HEK293 (cell line): ENCODE measurements around the gene SLC30A10.
A peak's percentile ranks its signal among the peaks of the same experiment; 100 is the strongest.

Experiments used
- CTCF ChIA-PET: fragments of 350-600 bp; formaldehyde crosslinking; extraction: SDS; loops from one replicate; lab custom pipeline; 2021; ENCODE audit warnings: antibody characterized with exemption; lab: Yijun Ruan, JAX
- POLR2A ChIA-PET: fragments of 300-600 bp; formaldehyde crosslinking; extraction: SDS; loops from one replicate; lab custom pipeline; 2020; ENCODE audit warnings: antibody characterized with exemption, inconsistent platforms; lab: Yijun Ruan, JAX
- H3K27ac ChIP-seq: fragments of 200-500 bp; sonication (Bioruptor generic); 2 replicates; pipeline ENCODE4 v1.5.1; 2014; ENCODE audit warnings: low read depth, low read length, control low read depth, inconsistent platforms; ENCODE audit errors: extremely low read depth
- H3K36me3 ChIP-seq, 2 experiments: fragments of 200-500 bp in 1 of 2; sonication (Bioruptor generic) in 1 of 2; 1 replicate in 1 of 2; 2 replicates in 1 of 2; pipeline ENCODE4 v1.5.1; 2014 to 2017; ENCODE audit warnings: inconsistent platforms in 2 of 2, low read length in 2 of 2; ENCODE audit not compliant: control insufficient read depth in 2 of 2, insufficient read depth in 1 of 2
- H3K4me1 ChIP-seq: fragments of 200-500 bp; sonication (Bioruptor generic); 2 replicates; pipeline ENCODE4 v1.5.1; 2014; ENCODE audit warnings: mild to moderate bottlenecking, low read length, inconsistent platforms; ENCODE audit not compliant: control insufficient read depth, insufficient read depth
- H3K4me3 ChIP-seq: 2 replicates; pipeline ENCODE4 v1.5.1; 2011; ENCODE audit warnings: low read depth, mild to moderate bottlenecking, control low read depth, low read length, moderate library complexity
- H3K9me3 ChIP-seq: fragments of 200-500 bp; sonication (Bioruptor generic); 2 replicates; pipeline ENCODE4 v1.5.1; 2014; ENCODE audit warnings: low read depth, low read length, inconsistent platforms; ENCODE audit not compliant: control insufficient read depth, insufficient read depth
- BCL11B ChIP-seq: fragments of 450-650 bp; formaldehyde crosslinking; IDR thresholded peaks from 2 replicates; pipeline ENCODE4 v1.5.1; 2016; ENCODE audit warnings: low read depth, missing biosample characterization, missing genetic modification characterization
- GFI1B ChIP-seq: fragments of 450-650 bp; formaldehyde crosslinking; IDR thresholded peaks from 2 replicates; pipeline ENCODE4 v1.5.1; 2016; ENCODE audit warnings: missing biosample characterization, missing genetic modification characterization
- KLF10 ChIP-seq: fragments of 450-650 bp; IDR thresholded peaks from 2 replicates; pipeline ENCODE4 v1.5.1; 2018; ENCODE audit warnings: missing biosample characterization, mild to moderate bottlenecking, missing genetic modification characterization
- TCF7L2 ChIP-seq: IDR thresholded peaks from 2 replicates; pipeline ENCODE4 v1.6.1; 2011; ENCODE audit warnings: low read depth, mild to moderate bottlenecking, inconsistent platforms, low read length, moderate library complexity, borderline replicate concordance
- YY2 ChIP-seq: fragments of 450-650 bp; formaldehyde crosslinking; IDR thresholded peaks from 2 replicates; pipeline ENCODE4 v1.5.1; 2016; ENCODE audit warnings: missing biosample characterization, missing genetic modification characterization
- ZBTB17 ChIP-seq: fragments of 450-650 bp; formaldehyde crosslinking; IDR thresholded peaks from 2 replicates; pipeline ENCODE4 v1.5.1; 2016; ENCODE audit warnings: missing biosample characterization, missing genetic modification characterization
- ZBTB7A ChIP-seq: fragments of 450-650 bp; formaldehyde crosslinking; IDR thresholded peaks from 2 replicates; pipeline ENCODE4 v1.5.1; 2016; ENCODE audit warnings: low read depth, missing biosample characterization, missing genetic modification characterization
- ZBTB8A ChIP-seq: fragments of 450-650 bp; formaldehyde crosslinking; IDR thresholded peaks from 2 replicates; pipeline ENCODE4 v1.5.1; 2016; ENCODE audit warnings: missing biosample characterization, missing genetic modification characterization
- ZFHX2 ChIP-seq: fragments of 450-650 bp; formaldehyde crosslinking; conservative IDR thresholded peaks from 2 replicates; pipeline ENCODE4 v1.5.1; 2016; ENCODE audit warnings: missing biosample characterization, missing genetic modification characterization
- ZIC2 ChIP-seq: fragments of 450-650 bp; formaldehyde crosslinking; IDR thresholded peaks from 2 replicates; pipeline ENCODE4 v1.5.1; 2016; ENCODE audit warnings: missing biosample characterization, missing genetic modification characterization
- ZNF10 ChIP-seq: fragments of 450-650 bp; formaldehyde crosslinking; IDR thresholded peaks from 2 replicates; pipeline ENCODE4 v1.5.1; 2017; ENCODE audit warnings: missing biosample characterization, missing genetic modification characterization
- ZNF202 ChIP-seq: fragments of 450-650 bp; formaldehyde crosslinking; IDR thresholded peaks from 2 replicates; pipeline ENCODE4 v1.5.1; 2016; ENCODE audit warnings: missing biosample characterization, missing genetic modification characterization, borderline replicate concordance
- ZNF341 ChIP-seq: fragments of 450-650 bp; formaldehyde crosslinking; IDR thresholded peaks from 2 replicates; pipeline ENCODE4; 2016; ENCODE audit warnings: low read depth, missing biosample characterization, missing genetic modification characterization
- ZNF423 ChIP-seq: fragments of 450-650 bp; formaldehyde crosslinking; IDR thresholded peaks from 2 replicates; pipeline ENCODE4 v1.5.1; 2016; ENCODE audit warnings: missing biosample characterization, missing genetic modification characterization
- ZNF660 ChIP-seq: fragments of 450-650 bp; IDR thresholded peaks from 2 replicates; pipeline ENCODE4 v1.5.1; 2018; ENCODE audit warnings: missing biosample characterization, mild to moderate bottlenecking, missing genetic modification characterization
- ZNF843 ChIP-seq: fragments of 450-650 bp; formaldehyde crosslinking; IDR thresholded peaks from 2 replicates; pipeline ENCODE4 v1.5.1; 2016; ENCODE audit warnings: missing biosample characterization, missing genetic modification characterization
- ZSCAN30 ChIP-seq: fragments of 450-650 bp; IDR thresholded peaks from 2 replicates; pipeline ENCODE4 v1.5.1; 2018; ENCODE audit warnings: missing biosample characterization, mild to moderate bottlenecking, missing genetic modification characterization, moderate library complexity
- ZXDB ChIP-seq: fragments of 450-650 bp; formaldehyde crosslinking; IDR thresholded peaks from 2 replicates; pipeline ENCODE4 v1.5.1; 2016; ENCODE audit warnings: missing biosample characterization, missing genetic modification characterization
- TF ChIP-seq, protein P1 (sequence below): fragments of 450-650 bp; formaldehyde crosslinking; conservative IDR thresholded peaks from 2 replicates; pipeline ENCODE4 v1.5.1; 2016; ENCODE audit warnings: low read depth, missing biosample characterization, missing genetic modification characterization
- TF ChIP-seq, protein P2 (sequence below): fragments of 450-650 bp; formaldehyde crosslinking; IDR thresholded peaks from 2 replicates; pipeline ENCODE4 v1.5.1; 2016; ENCODE audit warnings: missing biosample characterization, missing genetic modification characterization, borderline replicate concordance
- TF ChIP-seq, protein P3 (sequence below): fragments of 450-650 bp; formaldehyde crosslinking; IDR thresholded peaks from 2 replicates; pipeline ENCODE4 v1.5.1; 2016; ENCODE audit warnings: missing biosample characterization, missing genetic modification characterization
- TF ChIP-seq, protein P4 (sequence below): fragments of 450-650 bp; formaldehyde crosslinking; optimal IDR thresholded peaks from 2 replicates; pipeline ENCODE3; 2016; ENCODE audit warnings: missing biosample characterization, mild to moderate bottlenecking, missing genetic modification characterization
- TF ChIP-seq, protein P5 (sequence below): fragments of 450-650 bp; formaldehyde crosslinking; IDR thresholded peaks from 2 replicates; pipeline ENCODE4 v1.5.1; 2017; ENCODE audit warnings: missing biosample characterization, missing genetic modification characterization

Gene SLC30A10

DNA sequence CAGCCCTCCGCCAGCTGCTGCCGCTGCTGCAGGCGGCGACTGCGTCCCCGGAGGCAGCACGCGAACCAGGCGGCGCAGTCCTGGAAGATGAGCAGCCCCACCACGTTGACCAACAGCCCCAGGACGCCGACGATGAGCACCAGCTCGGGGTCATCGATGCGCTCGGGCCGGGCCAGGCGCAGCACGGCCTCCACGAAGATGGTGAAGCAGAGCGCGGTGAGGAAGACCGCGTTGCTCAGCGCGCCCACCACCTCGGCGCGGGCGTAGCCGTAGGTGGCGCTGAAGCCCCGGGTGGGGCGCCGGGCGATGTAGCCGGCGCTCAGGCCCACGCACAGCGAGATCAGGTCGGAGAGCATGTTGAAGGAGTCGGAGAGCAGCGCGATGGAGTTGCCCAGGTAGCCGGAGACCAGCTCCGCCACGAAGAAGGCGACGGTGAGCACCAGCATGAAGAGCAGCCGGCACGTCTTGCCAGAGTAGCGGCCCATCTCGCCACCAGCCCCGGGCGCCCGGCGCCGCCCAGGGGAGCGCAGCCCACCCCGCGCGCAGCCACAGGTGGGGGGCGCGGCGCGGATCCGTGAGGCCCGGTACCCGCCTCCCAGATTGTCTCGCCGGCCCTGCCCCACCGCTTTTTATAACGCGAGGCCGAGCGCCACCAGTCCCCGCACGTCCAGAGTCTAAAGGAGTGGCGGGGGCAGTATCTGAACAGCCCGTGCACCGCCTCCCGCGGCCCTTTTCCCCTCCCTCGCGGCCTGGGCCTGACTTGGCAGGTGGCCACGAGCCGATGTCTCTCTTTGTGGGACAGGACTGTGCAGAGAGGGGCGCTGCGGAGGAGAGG is at the start of gene SLC30A10 (continued):
- TF ChIP-seq, protein P1, sequence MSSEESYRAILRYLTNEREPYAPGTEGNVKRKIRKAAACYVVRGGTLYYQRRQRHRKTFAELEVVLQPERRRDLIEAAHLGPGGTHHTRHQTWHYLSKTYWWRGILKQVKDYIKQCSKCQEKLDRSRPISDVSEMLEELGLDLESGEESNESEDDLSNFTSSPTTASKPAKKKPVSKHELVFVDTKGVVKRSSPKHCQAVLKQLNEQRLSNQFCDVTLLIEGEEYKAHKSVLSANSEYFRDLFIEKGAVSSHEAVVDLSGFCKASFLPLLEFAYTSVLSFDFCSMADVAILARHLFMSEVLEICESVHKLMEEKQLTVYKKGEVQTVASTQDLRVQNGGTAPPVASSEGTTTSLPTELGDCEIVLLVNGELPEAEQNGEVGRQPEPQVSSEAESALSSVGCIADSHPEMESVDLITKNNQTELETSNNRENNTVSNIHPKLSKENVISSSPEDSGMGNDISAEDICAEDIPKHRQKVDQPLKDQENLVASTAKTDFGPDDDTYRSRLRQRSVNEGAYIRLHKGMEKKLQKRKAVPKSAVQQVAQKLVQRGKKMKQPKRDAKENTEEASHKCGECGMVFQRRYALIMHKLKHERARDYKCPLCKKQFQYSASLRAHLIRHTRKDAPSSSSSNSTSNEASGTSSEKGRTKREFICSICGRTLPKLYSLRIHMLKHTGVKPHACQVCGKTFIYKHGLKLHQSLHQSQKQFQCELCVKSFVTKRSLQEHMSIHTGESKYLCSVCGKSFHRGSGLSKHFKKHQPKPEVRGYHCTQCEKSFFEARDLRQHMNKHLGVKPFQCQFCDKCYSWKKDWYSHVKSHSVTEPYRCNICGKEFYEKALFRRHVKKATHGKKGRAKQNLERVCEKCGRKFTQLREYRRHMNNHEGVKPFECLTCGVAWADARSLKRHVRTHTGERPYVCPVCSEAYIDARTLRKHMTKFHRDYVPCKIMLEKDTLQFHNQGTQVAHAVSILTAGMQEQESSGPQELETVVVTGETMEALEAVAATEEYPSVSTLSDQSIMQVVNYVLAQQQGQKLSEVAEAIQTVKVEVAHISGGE, result peak; percentile 23
- TF ChIP-seq ZNF660 (no peak; the same call in 1 of the 2 replicates), ZNF341 (tag by site-specific recombination) (peak; percentile 91), ZIC2 (peak; percentile 37), ZBTB8A (peak; percentile 94), ZBTB7A (tag by site-specific recombination) (no peak), KLF10 (tag by site-specific recombination) (peak; percentile 54; the same call in 1 of the 2 replicates), ZSCAN30 (peak; percentile 14; the same call in 1 of the 2 replicates), ZFHX2 (tag by site-specific recombination) (peak; percentile 98), ZNF423 (tag by site-specific recombination) (peak; percentile 67; the same call in 1 of the 2 replicates), ZBTB17 (tag by site-specific recombination) (peak; percentile 100), YY2 (tag by site-specific recombination) (0 out of 2 replicates have a peak, but pooled peaks have one; percentile 17)
- TF ChIP-seq, protein P2, sequence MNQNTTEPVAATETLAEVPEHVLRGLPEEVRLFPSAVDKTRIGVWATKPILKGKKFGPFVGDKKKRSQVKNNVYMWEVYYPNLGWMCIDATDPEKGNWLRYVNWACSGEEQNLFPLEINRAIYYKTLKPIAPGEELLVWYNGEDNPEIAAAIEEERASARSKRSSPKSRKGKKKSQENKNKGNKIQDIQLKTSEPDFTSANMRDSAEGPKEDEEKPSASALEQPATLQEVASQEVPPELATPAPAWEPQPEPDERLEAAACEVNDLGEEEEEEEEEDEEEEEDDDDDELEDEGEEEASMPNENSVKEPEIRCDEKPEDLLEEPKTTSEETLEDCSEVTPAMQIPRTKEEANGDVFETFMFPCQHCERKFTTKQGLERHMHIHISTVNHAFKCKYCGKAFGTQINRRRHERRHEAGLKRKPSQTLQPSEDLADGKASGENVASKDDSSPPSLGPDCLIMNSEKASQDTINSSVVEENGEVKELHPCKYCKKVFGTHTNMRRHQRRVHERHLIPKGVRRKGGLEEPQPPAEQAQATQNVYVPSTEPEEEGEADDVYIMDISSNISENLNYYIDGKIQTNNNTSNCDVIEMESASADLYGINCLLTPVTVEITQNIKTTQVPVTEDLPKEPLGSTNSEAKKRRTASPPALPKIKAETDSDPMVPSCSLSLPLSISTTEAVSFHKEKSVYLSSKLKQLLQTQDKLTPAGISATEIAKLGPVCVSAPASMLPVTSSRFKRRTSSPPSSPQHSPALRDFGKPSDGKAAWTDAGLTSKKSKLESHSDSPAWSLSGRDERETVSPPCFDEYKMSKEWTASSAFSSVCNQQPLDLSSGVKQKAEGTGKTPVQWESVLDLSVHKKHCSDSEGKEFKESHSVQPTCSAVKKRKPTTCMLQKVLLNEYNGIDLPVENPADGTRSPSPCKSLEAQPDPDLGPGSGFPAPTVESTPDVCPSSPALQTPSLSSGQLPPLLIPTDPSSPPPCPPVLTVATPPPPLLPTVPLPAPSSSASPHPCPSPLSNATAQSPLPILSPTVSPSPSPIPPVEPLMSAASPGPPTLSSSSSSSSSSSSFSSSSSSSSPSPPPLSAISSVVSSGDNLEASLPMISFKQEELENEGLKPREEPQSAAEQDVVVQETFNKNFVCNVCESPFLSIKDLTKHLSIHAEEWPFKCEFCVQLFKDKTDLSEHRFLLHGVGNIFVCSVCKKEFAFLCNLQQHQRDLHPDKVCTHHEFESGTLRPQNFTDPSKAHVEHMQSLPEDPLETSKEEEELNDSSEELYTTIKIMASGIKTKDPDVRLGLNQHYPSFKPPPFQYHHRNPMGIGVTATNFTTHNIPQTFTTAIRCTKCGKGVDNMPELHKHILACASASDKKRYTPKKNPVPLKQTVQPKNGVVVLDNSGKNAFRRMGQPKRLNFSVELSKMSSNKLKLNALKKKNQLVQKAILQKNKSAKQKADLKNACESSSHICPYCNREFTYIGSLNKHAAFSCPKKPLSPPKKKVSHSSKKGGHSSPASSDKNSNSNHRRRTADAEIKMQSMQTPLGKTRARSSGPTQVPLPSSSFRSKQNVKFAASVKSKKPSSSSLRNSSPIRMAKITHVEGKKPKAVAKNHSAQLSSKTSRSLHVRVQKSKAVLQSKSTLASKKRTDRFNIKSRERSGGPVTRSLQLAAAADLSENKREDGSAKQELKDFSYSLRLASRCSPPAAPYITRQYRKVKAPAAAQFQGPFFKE (tag by site-specific recombination), result no peak
- TF ChIP-seq, protein P3, sequence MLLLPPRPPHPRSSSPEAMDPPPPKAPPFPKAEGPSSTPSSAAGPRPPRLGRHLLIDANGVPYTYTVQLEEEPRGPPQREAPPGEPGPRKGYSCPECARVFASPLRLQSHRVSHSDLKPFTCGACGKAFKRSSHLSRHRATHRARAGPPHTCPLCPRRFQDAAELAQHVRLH, result no peak

DNA sequence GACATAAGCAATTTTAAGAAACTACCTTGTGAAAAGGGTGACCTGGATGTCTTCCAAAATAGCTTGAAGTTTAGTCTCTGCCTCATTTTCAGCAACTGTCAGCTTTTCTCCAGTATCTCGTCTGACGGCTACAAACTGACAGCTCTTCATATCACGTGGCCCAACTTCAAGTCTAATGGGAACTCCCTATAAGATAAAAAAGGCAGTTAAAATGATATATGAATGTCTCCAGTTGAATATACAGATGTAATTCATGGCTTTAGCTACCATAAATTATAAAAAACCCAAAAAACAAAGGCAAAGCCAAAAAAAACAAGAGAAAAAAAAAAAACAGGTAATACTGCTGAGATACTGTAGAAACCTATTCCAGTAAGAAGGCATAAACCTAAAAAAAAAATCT is 44.9 kb upstream of the SLC30A10 start:
- CTCF ChIA-PET, result interaction anchor here (0.6 to 0.7 kb wide), 2 partner anchors 24 to 830 kb away, joined by 3 to 4 read pairs; no protein-coding TSS in a partner anchor
- Histone ChIP-seq H3K27ac (no peak overlapping the region), H3K4me3 (no peak overlapping the region), H3K9me3 (no peaks in the 10 kb centered on the region), H3K36me3 (peaks cover 6 to 37% of the 10 kb centered on the region in 2 experiments; a peak in 2 of 3 replicates), H3K4me1 (no peaks in the 10 kb centered on the region)
- POLR2A ChIA-PET, result no interaction called here
- no peak for TF ChIP-seq ZNF10
- TF ChIP-seq, protein P4, sequence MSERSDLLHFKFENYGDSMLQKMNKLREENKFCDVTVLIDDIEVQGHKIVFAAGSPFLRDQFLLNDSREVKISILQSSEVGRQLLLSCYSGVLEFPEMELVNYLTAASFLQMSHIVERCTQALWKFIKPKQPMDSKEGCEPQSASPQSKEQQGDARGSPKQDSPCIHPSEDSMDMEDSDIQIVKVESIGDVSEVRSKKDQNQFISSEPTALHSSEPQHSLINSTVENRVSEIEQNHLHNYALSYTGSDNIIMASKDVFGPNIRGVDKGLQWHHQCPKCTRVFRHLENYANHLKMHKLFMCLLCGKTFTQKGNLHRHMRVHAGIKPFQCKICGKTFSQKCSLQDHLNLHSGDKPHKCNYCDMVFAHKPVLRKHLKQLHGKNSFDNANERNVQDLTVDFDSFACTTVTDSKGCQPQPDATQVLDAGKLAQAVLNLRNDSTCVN (tag by site-specific recombination), result no peak
- peak; percentile 48; the same call in 1 of the 2 replicates for TF ChIP-seq ZSCAN30
- 0 out of 2 replicates have a peak, but pooled peaks have one; percentile 8 for TF ChIP-seq GFI1B (tag by site-specific recombination)
- TF ChIP-seq BCL11B, result peak; percentile 57; the same call in 1 of the 2 replicates
- TF ChIP-seq, protein P5, sequence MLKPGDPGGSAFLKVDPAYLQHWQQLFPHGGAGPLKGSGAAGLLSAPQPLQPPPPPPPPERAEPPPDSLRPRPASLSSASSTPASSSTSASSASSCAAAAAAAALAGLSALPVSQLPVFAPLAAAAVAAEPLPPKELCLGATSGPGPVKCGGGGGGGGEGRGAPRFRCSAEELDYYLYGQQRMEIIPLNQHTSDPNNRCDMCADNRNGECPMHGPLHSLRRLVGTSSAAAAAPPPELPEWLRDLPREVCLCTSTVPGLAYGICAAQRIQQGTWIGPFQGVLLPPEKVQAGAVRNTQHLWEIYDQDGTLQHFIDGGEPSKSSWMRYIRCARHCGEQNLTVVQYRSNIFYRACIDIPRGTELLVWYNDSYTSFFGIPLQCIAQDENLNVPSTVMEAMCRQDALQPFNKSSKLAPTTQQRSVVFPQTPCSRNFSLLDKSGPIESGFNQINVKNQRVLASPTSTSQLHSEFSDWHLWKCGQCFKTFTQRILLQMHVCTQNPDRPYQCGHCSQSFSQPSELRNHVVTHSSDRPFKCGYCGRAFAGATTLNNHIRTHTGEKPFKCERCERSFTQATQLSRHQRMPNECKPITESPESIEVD (tag by site-specific recombination), result peak; percentile 56
- TF ChIP-seq TCF7L2, result no peak
- TF ChIP-seq ZNF843 (tag by site-specific recombination), result peak; percentile 56
- TF ChIP-seq ZNF202, result no peak
- peak; percentile 32; the same call in 1 of the 2 replicates for TF ChIP-seq ZXDB (tag by site-specific recombination)
- TF ChIP-seq, protein P3, result 0 out of 2 replicates have a peak, but pooled peaks have one; percentile 19
